HCT116 (cell line): Measurements from ENCODE around the gene ARRDC3. TPM values are rescaled to one million over a fixed set of nuclear protein-coding genes. Genes with fewer than 3 reads are reported as not detected.

Source experiments
- ATAC-seq: fragments of 200-7000 bp; cut with Tn5 transposase; 2 replicates; pipeline ENCODE4 v1.9.1; 2020; ENCODE audit warnings: mild to moderate bottlenecking, moderate library complexity
- BruUV-seq: library from RNA; stranded (reverse); fragments of 400-500 nt; replicated peaks from 2 replicates; lab custom pipeline; 2021; lab: Mats Ljungman, UMichigan
- CTCF ChIA-PET: fragments of 300-600 bp; sonication (Branson Sonifier 250); formaldehyde crosslinking; loops from one replicate; lab custom pipeline; 2021; ENCODE audit warnings: antibody characterized with exemption; lab: Charles Lee
- POLR2A ChIA-PET: fragments of 300-600, 350-600 bp; sonication (Branson Sonifier 250); formaldehyde crosslinking; loops from one replicate; lab custom pipeline; 2021; ENCODE audit warnings: antibody characterized with exemption; lab: Charles Lee
- RAD21 ChIA-PET, 2 experiments: fragments of 300-600 bp; sonication (Branson Sonifier 250); formaldehyde crosslinking; loops; one replicate each; lab custom pipeline; 2023; ENCODE audit warnings: low total read pairs in 2 of 2; ENCODE audit not compliant: uncharacterized antibody in 2 of 2, unreplicated experiment in 2 of 2, low non-redundant PET in 1 of 2; lab: Charles Lee
- DNase-seq: peaks from one replicate; pipeline ENCODE4 v3.0.0-alpha.2; 2010; ENCODE audit warnings: low read depth, low spot score
- H2AFZ ChIP-seq: fragments of 200-600 bp; shearing (Covaris generic), sonication (generic); 2 replicates; pipeline ENCODE4 v1.6.1; 2017; ENCODE audit warnings: low read depth, mixed run types, mixed read lengths, antibody characterized with exemption, low read length; ENCODE audit not compliant: poor library complexity, severe bottlenecking
- H3K27ac ChIP-seq: 2 replicates; pipeline ENCODE4 v1.5.1; 2012; ENCODE audit warnings: low read depth, low read length
- H3K27me3 ChIP-seq: fragments of 200-600 bp; sonication (generic); 2 replicates; pipeline ENCODE4 v1.6.1; 2016; ENCODE audit warnings: mixed run types, low read length, mixed read lengths; ENCODE audit not compliant: insufficient read depth
- H3K36me3 ChIP-seq, 2 experiments: fragments of 200-500 bp in 1 of 2; fragments of 200-600 bp in 1 of 2; sonication (Bioruptor generic) in 1 of 2; sonication (generic) in 1 of 2; 2 replicates each; pipeline versions ENCODE4 v1.5.1 to v1.6.1; 2014 to 2016; ENCODE audit warnings: low read length in 2 of 2, inconsistent platforms in 1 of 2, mixed read lengths in 1 of 2, mixed run types in 1 of 2; ENCODE audit not compliant: insufficient read depth in 2 of 2, control insufficient read depth in 1 of 2
- H3K4me1 ChIP-seq, 2 experiments: fragments of 200-600 bp in 1 of 2; sonication (generic) in 1 of 2; 2 replicates each; pipeline versions ENCODE4 v1.5.1 to v1.6.1; 2012 to 2017; ENCODE audit warnings: low read length in 2 of 2, inconsistent platforms in 1 of 2, mild to moderate bottlenecking in 1 of 2, mixed read lengths in 1 of 2, mixed run types in 1 of 2, moderate library complexity in 1 of 2; ENCODE audit not compliant: insufficient read depth in 2 of 2, control insufficient read depth in 1 of 2
- H3K4me2 ChIP-seq: fragments of 200-600 bp; sonication (generic); 2 replicates; pipeline ENCODE4 v1.6.1; 2017; ENCODE audit warnings: mixed run types, low read length, mixed read lengths
- H3K4me3 ChIP-seq, 2 experiments: fragments of 200-600 bp in 1 of 2; sonication (generic) in 1 of 2; replicated peaks in 1 of 2; 2 replicates each; pipeline ENCODE4 v1.5.1; 2011 to 2016; ENCODE audit warnings: low read length in 2 of 2, control low read depth in 1 of 2, low read depth in 1 of 2, mild to moderate bottlenecking in 1 of 2, mixed read lengths in 1 of 2, mixed run types in 1 of 2
- H3K79me2 ChIP-seq: fragments of 200-600 bp; sonication (generic); 2 replicates; pipeline ENCODE4 v1.6.1; 2017; ENCODE audit warnings: mild to moderate bottlenecking, mixed run types, low read length, moderate library complexity, mixed read lengths; ENCODE audit not compliant: insufficient read depth
- H3K9ac ChIP-seq: fragments of 200-600 bp; sonication (generic); 2 replicates; pipeline ENCODE4 v1.6.1; 2016; ENCODE audit warnings: low read length, mixed read lengths
- H3K9me2 ChIP-seq: fragments of 200-600 bp; sonication (generic), shearing (Covaris generic); 2 replicates; pipeline ENCODE4 v1.6.1; 2017; ENCODE audit warnings: mixed run types, mild to moderate bottlenecking, moderate library complexity; ENCODE audit not compliant: insufficient read depth
- H3K9me3 ChIP-seq, 2 experiments: fragments of 200-500 bp in 1 of 2; fragments of 200-600 bp in 1 of 2; sonication (Bioruptor generic) in 1 of 2; sonication (generic) in 1 of 2; 2 replicates each; pipeline ENCODE4 v1.6.1; 2014 to 2017; ENCODE audit warnings: low read length in 2 of 2, mixed read lengths in 2 of 2, inconsistent platforms in 1 of 2, low read depth in 1 of 2, mild to moderate bottlenecking in 1 of 2, mixed run types in 1 of 2, moderate library complexity in 1 of 2; ENCODE audit not compliant: control insufficient read depth in 1 of 2, insufficient read depth in 1 of 2
- H4K20me1 ChIP-seq: fragments of 200-600 bp; sonication (generic), shearing (Covaris generic); 2 replicates; pipeline ENCODE4 v1.6.1; 2017; ENCODE audit warnings: mixed run types, mild to moderate bottlenecking, moderate library complexity; ENCODE audit not compliant: insufficient read depth
- CBX3 ChIP-seq: IDR thresholded peaks from 2 replicates; pipeline ENCODE4 v1.6.1; 2012; ENCODE audit warnings: low read depth
- CTCF ChIP-seq, 3 experiments: fragments of 200-600 bp in 1 of 3; sonication (generic) in 1 of 3; IDR thresholded peaks in 2 of 3; conservative IDR thresholded peaks in 1 of 3; 2 replicates each; pipeline ENCODE4 v1.5.1; 2012 to 2017; ENCODE audit warnings: low read depth in 2 of 3, low read length in 2 of 3, antibody characterized with exemption in 1 of 3, borderline replicate concordance in 1 of 3, control low read depth in 1 of 3, mild to moderate bottlenecking in 1 of 3, mixed read lengths in 1 of 3, mixed run types in 1 of 3, moderate library complexity in 1 of 3; ENCODE audit not compliant: insufficient read depth in 1 of 3
- RAD21 ChIP-seq: IDR thresholded peaks from 2 replicates; pipeline ENCODE4 v1.6.1; 2012; ENCODE audit warnings: low read depth, mild to moderate bottlenecking
- SIN3A ChIP-seq: IDR thresholded peaks from 2 replicates; pipeline ENCODE4 v1.6.1; 2012; ENCODE audit warnings: low read depth
- SRF ChIP-seq: IDR thresholded peaks from 2 replicates; pipeline ENCODE4 v1.6.1; 2012; ENCODE audit warnings: low read depth
- intact Hi-C: fragments of 100-400 bp; cut with micrococcal nuclease; formaldehyde crosslinking; loops from 2 replicates; pipeline ENCODE4 v1.10.0; 2022
- total RNA-seq: library from RNA; stranded (reverse); gene quantifications from one replicate; pipeline ENCODE4 v1.2.1, GENCODE V29; 2021; ENCODE audit not compliant: unreplicated experiment

The ARRDC3 gene
- total RNA-seq, 1 experiment from 2014 or later: 41.5 TPM

GRCh38 chr5:91419571-91420537 lies 36.7 kb upstream of the ARRDC3 start:
- Histone ChIP-seq H3K79me2 (no peaks in the 10 kb centered on the region), H3K9me3 (no peaks in the 10 kb centered on the region), H3K9me2 (no peaks in the 10 kb centered on the region), H3K27me3 (no peaks in the 10 kb centered on the region), H3K27ac (no peak overlapping the region)
- ATAC-seq (peak; percentile 47; the same call in 1 of the 2 replicates), DNase-seq (peak; percentile 48)
- ChIA-PET POLR2A (interaction anchor here (1.1 to 1.4 kb wide), 2 partner anchors 35 to 37 kb away, joined by 4 to 5 read pairs; partner anchors contain the start of gene ARRDC3), CTCF (interaction anchor here (0.6 to 8.0 kb wide), 27 partner anchors 11 to 711 kb away, joined by 3 to 67 read pairs (median 4); partner anchors contain the start of gene ARRDC3)
- TF ChIP-seq RAD21 (peak; percentile 85), SIN3A (no peak), CTCF (IDR thresholded peaks at IDR 0.05 in 2 of 3, conservative IDR thresholded peaks at IDR 0.05 in 1 of 3; ENCODE audit: borderline replicate concordance in 1 of 3, insufficient read depth in 1 of 3, low read depth in 2 of 3, low read length in 2 of 3) (peak; percentile 36 to 72 (median 63); a peak in 4 of 6 replicates), SRF (no peak), CBX3 (no peak)
- TF ChIP-seq, all 23 proteins: peak for 2
- Histone ChIP-seq H2AFZ (no peak overlapping the region), H4K20me1 (no peaks in the 10 kb centered on the region), H3K4me2 (no peak overlapping the region), H3K4me3 (no peak overlapping the region), H3K9ac (no peak overlapping the region), H3K4me1 (no peaks in the 10 kb centered on the region; a peak in 1 of 4 replicates), H3K36me3 (no peaks in the 10 kb centered on the region)
- no TSS peak for BruUV-seq
- intact Hi-C loops: loop anchor here (1.0 to 5.0 kb wide), 5 partner anchors 194 to 618 kb away; no protein-coding TSS in a partner anchor
- RAD21 ChIA-PET: interaction anchor here (0.8 to 1.6 kb wide), 6 partner anchors 36 to 617 kb away, joined by 3 to 5 read pairs (median 4); partner anchors contain the start of gene ARRDC3 (in 1 of the 2)
